Fibroblast of lung (primary cell): ENCODE measurements around the gene ZFR2.

Source experiments
- EZH2 ChIP-seq: IDR thresholded peaks from 2 replicates; pipeline ENCODE4 v1.5.1; 2012; ENCODE audit warnings: low read length, control low read depth, mild to moderate bottlenecking; ENCODE audit errors: missing control alignments
- TF ChIP-seq, protein P1 (sequence below), 2 donors: IDR thresholded peaks in 1 of 2; conservative IDR thresholded peaks in 1 of 2; 1 replicate in 1 of 2; 2 replicates in 1 of 2; pipeline ENCODE4 v1.5.1; 2011 to 2012; ENCODE audit warnings: low read length in 2 of 2, control low read depth in 1 of 2, inconsistent platforms in 1 of 2, low read depth in 1 of 2, mild to moderate bottlenecking in 1 of 2

DNA sequence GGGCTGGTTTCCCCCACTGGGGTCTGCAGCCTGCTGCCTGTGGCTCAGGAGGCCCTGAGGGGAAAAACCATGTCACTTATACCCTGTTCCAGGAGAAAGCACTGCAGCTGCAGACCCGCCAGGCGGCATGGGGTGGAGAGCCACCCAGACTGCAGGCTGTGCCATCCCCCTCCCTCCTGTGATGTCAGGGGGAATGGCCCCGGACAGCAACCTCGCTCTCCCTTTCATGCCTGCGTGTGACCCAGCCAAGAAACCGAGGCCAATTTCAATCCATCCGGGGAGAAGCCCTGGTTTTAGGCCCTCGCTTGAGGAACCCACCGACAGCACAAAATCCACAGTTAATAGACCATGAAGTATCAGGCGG lies 45.5 kb downstream of the ZFR2 start:
- TF ChIP-seq, protein P1, sequence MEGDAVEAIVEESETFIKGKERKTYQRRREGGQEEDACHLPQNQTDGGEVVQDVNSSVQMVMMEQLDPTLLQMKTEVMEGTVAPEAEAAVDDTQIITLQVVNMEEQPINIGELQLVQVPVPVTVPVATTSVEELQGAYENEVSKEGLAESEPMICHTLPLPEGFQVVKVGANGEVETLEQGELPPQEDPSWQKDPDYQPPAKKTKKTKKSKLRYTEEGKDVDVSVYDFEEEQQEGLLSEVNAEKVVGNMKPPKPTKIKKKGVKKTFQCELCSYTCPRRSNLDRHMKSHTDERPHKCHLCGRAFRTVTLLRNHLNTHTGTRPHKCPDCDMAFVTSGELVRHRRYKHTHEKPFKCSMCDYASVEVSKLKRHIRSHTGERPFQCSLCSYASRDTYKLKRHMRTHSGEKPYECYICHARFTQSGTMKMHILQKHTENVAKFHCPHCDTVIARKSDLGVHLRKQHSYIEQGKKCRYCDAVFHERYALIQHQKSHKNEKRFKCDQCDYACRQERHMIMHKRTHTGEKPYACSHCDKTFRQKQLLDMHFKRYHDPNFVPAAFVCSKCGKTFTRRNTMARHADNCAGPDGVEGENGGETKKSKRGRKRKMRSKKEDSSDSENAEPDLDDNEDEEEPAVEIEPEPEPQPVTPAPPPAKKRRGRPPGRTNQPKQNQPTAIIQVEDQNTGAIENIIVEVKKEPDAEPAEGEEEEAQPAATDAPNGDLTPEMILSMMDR (conservative IDR thresholded peaks at IDR 0.05 in 1 of 2, IDR thresholded peaks at IDR 0.05 in 1 of 2; ENCODE audit: low read depth in 1 of 2, low read length in 2 of 2) = no peak
- TF ChIP-seq EZH2 = no peak
